Stimulated activated CD8-positive, alpha-beta memory T cell treated with anti-CD3 and anti-CD28 coated beads, Interleukin-15, amount 100 ng/mL, for 48 hours (primary cell): ENCODE data around the gene BST1.
A peak's percentile ranks its signal among the peaks of the same experiment; 100 is the strongest.
"Not testable (repeated sequence)": the region's sequence is repeated elsewhere in the genome, so short reads cannot be mapped to it uniquely, and the experiment has no call there.

ENCODE experiments used
- DNase-seq, 2 donors: peaks; one replicate each; pipeline ENCODE4 v3.0.0-alpha.2; 2020; ENCODE audit warnings: low read depth in 2 of 2

The BST1 gene

DNA sequence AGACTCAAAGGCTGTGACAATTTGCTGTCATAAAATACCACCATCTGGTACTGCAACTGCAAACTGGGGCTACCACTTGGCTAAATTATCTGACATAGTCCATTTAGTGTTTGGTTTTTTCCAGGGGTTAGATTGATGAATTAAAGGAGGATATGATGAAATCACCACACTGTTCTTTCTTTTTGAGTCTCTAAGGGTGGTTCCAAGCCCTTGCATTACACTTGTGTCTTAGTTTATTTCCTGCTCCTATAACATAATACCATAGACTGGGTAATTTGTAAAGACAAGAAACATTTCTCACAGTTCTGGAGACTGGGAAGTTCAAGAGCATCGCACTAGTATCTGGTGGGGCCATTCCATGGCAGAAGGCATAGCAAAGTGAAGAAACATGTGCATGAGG is 43.2 kb downstream of the BST1 start:
- DNase-seq = no peak

DNA sequence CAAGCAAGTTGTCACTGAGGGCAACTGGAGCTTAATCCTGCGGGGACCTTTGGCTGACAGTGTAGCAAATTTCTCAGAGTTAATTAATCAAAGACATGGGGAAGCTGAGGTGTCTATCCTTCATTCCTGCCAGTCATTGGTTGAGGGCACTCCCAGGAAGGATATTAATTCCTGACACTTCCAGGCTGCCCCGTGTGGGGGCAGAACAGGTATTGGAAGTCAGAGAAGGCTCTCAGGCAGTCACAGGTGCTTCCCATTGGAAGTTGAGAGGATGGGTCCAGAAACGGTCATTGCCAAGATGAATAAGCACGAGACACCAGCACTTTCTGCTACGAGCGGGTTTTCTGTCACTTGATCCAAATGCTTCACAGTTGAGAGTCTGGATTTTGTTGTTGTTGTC is 46.1 kb downstream of the BST1 start:
- DNase-seq = no peak

DNA sequence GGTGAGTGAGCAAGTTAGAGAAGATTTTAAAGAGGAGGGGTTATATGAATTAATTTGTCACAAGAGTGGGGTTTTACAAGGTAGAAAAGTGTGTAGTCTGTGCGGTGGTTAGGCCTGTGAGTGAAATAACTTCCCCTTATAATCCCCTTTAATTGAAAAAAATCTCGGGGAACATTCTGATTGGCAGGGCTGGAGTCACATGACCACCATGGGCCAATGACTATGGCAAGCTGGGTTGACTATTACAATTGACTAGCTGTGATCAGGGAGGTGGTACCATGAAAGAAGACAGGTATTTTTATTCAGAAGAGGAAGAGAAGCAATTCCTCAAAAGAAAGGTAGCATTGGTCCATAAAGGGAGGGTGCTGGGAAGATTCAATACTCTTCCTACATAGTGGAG is 48.3 kb downstream of the BST1 start:
- no peak for DNase-seq

DNA sequence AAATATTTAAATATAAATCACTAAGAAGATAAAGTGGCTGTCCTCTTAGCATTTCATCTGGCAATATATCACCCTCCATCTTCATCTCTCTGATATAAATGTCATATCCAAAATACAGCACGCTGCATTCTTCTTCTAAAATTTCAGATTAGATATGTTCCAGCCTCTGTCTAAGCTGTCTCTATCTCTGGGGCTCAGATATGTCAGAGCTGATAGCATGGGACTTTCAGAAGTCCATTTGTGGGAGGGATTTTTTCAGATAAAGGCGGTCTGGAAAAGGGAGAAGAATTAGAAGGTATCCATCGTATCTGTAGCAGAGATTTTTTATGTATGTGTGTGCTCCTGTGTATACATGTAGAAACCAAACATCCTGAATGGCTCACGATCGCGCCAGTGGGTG is 50.2 kb downstream of the BST1 start:
- DNase-seq = no peak

DNA sequence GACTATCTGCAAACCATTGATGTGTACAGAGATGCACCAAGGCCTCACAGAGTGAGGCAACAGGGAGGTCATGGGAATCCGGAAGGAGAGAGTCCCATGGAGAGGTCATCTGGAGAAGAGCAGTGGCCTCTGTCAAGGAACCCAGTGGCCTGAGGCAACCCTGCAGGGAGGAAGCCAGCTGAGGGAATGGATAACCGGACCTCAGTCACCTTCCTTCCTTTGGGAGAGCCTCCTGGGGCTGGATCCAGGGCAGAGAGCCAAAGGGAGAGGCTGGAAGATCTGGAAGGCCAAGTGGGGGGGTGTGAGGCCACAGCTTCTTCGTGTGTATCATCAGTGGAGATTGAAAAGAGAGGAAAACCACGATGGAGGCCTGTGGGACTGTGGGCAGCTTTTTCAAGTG is 50.9 kb downstream of the BST1 start:
- no peak for DNase-seq

DNA sequence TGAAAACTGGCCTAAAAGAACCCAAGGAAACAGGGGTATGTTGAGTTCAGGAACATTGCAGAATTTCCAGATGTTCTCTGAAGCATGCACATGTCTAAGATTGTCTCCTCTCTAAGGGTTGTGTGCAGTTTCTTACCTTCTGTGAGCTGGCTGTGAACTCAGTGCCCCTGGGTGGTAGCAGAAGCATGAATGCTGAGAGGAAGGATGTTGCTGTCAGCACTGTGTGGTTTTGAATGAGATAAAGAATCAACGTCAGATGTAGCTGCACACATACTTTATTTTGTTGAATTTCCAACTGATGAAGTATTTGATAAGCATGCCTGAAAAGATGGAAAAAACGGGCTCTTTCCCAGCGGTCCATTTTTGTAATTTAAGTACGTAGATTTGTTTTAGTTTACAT is 51.5 kb downstream of the BST1 start:
- no peak for DNase-seq

DNA sequence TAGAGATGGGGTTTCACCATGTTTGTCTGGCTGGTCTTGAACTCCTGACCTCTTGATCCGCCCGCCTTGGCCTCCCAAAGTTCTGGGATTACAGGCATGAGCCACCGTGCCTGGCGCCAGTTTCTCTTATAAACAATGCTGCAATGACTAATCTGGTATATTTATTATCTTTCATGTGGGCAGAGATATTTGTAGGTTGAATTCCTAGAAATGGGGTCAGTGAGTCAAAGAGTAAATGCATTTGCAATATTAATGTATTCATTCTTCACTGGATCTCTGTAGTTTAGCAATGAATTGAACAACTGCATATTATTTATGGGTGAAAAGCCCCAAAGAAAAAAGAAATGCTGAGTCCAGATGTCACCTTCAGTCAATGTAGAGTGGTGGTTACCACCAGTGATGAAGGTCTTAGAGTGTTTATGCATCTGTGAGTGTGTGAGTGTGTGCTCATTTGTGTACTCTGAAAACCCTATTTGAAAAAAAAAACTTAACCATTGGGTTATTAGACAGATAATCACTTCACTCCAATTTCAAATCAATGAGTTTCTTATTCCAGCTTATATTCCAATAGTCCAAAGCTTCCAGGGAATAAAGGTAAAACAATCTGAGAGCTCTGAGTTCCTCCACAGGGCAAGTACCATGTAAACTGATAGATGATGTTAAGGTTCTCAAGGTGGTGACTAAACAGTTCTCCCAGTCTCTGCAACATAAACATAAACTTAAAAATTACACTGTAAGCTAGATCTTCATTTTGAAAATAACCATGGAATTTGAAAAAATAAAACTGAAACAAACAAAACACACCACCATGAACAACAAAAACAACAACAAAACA is 52.7 kb downstream of the BST1 start:
- peak; percentile 30 to 41 for DNase-seq

DNA sequence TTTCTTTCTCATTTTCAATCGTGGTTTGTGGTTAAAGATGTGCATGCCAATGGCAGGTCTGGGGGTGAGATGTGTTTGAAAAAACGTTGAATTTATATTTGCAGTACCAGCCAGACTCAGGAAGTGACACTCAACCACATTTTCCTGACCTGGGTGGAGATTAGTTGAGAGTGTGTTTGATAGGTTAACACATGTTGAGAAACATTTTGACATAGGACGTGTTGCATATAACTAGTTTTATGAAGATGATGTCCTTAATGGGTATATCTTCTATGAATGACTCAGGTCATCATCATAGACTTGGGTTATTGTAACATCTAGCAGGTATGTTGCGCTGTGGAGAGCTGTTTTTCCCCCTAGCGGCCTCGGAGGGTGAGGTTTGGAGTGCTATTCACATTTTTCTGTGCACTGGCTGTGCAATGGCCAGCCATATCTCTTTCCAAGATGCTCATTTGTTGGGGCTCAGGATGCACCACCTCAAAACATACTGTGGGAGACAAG is 53.5 kb downstream of the BST1 start:
- peak; percentile 68 to 73 for DNase-seq

DNA sequence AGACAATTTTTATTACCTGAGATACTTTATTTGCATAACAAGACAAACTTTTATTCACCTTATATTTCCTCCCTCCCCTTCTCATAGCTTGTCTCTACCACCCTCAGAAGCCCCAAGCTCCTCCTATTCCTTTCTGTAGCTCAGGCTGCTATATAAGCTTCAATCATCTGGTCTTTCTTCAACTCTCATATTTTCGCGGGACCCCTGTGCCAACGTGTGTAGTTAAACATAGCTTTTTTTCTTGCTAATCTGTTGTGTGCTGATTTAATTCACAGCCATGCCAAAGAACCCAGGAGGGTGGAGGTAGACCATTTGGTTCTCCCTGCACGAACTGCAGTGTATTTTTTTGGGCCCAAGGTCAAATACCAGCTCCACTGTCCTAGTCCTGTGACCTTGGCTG is 54.2 kb downstream of the BST1 start:
- no peak for DNase-seq

DNA sequence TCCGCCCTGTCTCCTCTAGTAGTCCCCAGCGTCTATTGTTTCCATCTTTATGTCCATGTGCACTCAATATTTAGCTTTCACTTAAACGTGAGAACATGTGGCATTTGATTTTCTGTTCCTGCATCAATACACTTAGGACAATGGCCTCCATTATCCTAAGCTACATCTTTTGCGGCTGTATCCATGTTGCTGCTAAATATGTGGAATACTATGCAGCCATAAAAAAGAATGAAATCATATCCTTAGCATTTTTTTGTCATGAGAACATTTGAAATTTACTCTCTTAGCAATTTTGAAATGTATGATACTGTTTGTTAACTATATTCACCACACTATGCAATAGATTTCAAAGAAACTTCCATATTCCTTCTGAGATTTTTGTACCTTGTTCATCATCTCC is 55.4 kb downstream of the BST1 start:
- no peak for DNase-seq

DNA sequence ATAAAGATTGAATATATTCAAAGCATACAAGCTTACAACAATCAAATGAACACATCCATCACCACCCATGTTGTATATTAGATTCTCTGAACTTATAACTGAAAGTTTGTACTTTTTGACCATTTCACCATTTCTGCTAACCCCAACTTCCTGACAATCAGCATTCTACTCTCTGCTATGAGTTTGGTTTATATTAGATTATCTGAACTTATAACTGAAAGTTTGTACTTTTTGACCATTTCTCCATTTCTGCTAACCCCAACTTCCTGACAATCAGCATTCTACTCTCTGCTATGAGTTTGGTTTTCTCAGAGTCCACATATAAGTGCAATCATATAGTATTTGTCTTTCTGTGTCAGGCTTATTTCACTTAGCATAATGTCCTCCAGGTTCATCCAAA is 59.6 kb downstream of the BST1 start:
- DNase-seq = not testable (repeated sequence)

DNA sequence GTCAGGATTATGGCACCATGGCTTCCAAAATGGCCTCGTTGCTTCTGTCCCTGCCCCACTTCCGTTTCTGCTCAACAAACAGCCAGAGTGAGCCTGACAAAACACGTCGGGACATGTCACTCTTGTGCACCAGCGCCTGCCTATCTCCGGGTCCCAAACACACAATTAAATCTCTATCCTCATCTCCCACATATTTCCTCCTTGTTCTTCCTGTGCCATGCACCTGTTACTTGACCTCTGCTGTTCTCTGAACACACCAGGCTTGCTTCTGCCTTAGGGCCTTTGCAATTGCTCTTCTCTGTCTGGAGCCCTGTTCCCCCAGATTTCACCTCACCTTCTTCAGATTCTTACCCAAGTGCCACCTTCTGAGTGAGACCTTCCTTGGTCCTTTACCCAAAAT is 62.5 kb downstream of the BST1 start:
- DNase-seq = no peak

DNA sequence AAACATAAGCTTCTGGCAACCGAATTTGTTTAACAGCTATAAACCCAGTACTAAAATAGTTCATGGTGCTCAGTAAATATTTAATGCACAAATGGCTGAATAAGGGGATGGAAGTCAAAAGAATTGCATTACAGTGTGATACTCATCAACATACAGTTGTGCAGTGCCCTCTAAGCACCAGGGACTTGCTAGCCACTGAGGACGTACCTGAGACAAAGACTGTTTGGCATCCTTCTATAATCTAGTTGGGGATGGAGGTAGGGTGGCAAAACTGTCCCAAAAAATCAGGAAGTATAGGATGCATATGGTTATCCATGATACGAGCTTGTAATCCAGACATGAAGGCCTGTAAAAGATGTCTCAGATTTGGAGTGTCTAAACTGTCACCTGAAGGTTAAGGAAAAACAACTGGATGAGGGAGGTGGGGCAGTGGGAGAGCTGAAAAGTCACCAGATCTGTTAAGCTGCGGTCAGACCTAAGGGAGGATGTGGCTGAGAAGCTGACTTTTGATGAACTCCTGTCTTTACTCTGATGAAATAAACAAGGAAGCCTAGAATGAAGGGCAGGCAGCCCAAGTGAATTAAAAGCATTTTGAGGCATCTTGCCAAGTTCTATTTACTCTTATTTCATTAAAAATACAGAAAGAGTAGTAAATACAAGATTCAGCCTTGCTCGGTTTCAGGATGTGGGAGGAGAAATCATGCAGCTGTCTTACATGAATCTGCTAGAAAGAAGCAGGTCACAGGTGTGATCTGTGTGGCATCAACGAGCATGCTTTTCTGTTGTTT is 63.2 kb downstream of the BST1 start:
- peak in 1 of 2 donors; percentile 23 for DNase-seq

DNA sequence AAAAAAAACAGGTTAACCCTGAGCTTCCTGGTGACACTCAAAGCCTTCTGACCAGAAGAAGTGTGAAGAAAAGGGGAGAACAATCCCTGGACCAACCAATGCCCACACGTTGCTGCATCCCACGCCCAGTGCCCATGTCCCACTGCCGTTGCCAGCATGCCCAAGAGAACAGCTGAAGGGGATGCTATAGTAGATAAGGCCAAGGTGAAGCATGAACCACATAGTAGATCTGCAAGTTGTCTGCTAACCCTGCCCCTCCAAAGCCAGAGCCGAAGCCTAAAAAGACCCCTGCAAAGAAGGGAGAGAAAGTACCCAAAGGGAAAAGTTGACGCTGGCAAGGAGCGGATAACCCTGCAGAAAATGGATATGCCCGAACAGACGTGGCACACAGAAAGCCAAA is 64.0 kb downstream of the BST1 start:
- no peak for DNase-seq

DNA sequence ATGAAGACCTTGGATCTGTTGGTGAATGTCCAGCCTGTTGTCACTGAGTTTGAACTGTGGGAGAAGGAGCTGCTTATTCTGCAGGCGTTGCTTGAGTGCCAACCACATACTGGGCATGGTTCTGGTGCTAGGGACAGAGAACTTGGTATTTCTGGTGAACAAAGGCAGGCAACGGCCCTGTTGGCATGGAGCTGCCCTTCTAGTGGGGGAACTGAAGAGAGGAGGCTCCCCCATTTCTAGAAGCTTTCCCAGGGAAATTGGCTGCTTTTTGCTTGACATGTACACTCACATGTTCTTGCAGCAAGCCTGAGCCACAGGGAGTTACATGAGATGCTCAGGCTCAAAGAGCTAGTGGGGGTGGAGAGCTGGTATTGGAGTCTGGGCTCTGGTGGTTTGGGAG is 66.3 kb downstream of the BST1 start:
- DNase-seq = no peak

DNA sequence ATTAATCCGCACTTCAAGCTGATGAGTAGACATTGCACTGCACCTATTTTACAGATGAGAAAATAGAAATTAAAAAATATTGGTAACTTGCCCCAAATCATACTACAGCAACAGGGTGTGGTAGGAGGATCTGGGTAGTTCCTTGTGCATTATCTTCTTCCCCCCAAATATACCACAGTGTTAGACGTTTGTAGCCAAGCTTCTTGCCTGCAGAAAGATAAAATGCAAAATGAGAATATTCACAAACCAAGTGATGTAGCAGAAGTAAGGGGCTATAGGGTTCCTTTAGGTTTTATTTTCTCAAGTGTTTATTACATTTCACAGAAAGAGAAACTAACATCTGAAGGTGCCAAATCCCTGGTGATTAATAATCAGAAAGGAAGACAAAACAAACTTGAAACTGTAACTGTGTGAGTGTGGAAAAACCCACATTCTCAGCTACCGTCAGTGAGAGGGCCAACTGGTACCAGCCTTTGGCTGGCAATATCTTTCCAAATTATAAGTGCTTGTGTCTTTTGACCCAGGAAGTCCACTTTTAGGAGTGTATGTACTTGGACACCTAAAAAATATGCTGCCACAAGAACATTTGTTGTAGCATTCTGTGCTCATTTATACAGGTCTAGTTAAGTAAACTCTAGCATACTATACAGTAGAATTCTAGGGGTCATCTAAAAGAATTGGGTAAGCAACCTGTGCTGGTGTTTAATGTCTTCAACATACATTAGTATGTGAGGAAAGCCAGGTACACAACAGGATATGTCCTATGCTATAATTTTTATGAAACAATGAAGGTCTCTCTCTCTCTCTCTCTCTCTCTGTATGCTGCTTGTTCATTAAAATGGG is 68.6 kb downstream of the BST1 start:
- DNase-seq = no peak

DNA sequence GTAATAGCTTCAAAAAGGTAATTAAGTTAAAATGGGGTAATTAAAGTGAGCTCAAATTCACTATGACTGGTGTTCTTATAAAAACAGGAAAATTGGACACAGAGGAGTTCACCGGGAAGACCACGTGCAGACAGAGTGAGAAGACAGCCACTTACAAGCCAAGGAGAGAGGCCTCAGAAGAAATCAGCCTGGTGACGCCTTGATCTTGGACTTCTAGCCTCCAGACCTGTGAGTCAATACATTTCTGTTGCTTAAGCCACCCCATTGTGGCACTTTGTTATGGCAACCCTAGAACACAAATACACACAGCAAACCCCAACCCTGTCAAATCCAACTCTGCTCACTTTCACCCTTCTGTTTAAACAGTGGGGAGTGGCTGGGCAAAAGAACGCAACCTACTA is 71.2 kb downstream of the BST1 start:
- DNase-seq = no peak

DNA sequence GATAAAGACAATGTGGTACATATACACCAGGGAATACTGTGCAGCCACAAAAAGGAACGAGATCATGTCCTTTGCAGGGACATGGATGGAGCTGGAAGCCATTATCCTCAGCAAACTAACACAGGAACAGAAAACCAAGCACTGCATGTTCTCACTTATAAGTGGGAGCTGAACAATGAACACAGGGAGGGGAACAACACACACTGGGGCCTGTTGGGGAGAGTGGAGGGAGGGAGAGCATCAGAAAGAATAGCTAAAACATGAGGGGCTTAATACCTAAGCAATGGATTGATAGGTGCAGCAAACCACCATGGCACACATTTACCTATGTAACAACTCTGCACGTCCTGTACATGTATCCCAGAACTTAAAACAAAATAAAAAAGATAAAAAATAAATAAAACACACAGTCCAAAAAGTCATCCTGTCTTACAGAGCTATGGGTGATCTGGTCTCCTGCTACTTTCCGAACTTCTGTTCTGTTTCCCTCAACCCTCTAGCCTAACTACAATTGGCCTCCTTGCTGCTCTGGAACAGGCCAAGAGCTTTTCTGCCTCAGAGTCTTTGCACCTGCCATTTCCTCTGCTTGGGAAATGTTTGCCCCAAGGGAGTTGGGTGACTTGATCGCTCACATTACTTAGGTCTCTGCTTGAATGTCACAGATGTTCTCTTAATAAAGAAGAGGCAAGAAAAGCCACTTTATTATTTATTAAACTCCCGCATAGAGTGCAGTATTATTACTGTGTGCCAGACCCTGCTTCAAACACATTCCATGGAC is 74.2 kb downstream of the BST1 start:
- DNase-seq = no peak

DNA sequence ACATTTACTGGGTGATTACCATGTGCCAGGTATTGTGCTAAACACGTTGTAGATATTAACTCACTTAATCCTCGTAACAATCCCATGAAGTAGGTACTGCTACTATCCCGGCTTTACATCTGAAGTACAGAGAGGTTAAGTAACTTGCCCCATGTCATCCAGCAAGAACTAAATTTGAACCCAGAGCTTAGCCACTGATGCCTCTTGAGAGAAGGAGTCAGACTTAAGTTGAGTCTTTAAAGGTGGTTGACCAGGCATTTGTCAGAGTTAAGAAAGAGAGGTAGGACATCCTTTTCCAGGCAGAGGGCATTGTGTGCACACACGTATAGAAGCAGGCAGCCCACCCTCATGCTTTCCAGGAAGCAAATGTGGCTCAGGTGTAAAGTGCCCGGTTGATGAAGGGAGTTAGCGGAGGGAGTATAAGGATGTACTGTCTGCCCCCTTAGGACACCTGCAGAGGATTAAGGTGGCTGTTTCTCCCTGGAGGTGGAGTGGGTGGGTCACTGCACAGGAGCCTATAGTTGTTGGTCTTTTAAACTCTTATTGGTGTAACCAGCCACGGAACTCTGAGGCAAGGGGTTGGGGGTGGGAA is 74.9 kb downstream of the BST1 start:
- DNase-seq = no peak

DNA sequence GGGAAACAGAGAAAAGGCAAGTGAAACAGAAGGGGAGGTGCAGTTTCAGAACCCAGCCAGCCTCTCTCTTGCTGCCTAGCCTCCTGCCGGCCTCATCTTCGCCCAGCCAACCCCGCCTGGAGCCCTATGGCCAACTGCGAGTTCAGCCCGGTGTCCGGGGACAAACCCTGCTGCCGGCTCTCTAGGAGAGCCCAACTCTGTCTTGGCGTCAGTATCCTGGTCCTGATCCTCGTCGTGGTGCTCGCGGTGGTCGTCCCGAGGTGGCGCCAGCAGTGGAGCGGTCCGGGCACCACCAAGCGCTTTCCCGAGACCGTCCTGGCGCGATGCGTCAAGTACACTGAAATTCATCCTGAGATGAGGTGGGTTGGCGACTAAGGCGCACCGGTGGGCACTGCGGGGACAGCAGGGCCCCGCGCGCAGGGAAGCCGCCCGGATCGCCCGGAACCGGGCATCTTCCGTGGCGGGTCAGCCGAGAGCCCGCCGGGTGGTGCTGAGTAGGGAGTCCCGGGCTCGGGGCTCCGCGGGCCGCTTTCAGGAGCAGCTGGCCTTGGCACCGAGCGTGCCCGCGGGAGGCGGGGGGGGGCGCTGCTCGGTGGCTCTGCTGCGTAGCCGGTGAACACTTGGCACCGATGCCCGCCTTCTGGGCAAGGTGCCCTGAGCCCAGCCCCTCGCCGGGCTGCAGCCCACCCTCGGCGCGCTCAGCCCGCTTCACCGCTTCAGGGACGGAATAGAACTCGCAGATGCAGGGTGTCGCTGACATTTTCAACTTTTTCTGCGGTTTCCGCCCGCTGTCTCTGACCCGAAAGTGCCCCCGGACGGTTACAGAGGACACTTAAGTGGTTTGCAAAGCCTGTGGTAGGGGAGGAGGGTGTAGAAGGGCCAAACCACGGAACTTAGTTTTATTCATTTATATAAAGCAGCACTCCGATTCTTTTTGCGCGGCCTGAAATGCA is 75.7 kb downstream of the BST1 start, which contains the start of gene CD38:
CD38 (plus strand) TSS at position 40 of the 953 bp plus-strand sequence; CDS start at position 127, 87 bp downstream.
- peak; percentile 43 to 52 for DNase-seq
